Suppressor macrophage treated with lipopolysaccharide for 1 hour (primary cell): ENCODE data around the gene NELFCD.
"Not testable (repeated sequence)": the region's sequence is repeated elsewhere in the genome, so short reads cannot be mapped to it uniquely, and the experiment has no call there.

Source experiments
- DNase-seq, 3 donors: peaks; one replicate each; pipeline ENCODE4 v3.0.0-alpha.2; 2020 to 2022

The NELFCD gene

DNA sequence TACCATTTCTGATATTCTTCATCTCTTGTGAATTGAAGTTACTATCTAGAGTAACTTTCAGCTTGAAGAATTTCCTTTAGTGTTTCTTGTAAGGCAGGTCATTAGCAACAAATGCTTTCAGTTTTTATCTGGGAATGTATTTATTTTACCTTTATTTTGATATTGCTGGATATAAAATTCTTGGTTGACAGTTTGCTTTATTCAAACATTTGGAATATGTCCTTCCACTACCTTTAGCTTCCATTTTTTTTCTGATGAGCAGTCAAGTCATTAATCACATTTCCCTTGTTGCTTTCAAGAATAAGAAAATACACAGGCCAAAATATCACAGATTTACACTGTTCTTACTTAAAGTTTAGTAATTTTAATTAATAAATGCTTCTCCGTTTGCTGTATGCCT, 5.7 kb upstream of the NELFCD start:
- no peak for DNase-seq

DNA sequence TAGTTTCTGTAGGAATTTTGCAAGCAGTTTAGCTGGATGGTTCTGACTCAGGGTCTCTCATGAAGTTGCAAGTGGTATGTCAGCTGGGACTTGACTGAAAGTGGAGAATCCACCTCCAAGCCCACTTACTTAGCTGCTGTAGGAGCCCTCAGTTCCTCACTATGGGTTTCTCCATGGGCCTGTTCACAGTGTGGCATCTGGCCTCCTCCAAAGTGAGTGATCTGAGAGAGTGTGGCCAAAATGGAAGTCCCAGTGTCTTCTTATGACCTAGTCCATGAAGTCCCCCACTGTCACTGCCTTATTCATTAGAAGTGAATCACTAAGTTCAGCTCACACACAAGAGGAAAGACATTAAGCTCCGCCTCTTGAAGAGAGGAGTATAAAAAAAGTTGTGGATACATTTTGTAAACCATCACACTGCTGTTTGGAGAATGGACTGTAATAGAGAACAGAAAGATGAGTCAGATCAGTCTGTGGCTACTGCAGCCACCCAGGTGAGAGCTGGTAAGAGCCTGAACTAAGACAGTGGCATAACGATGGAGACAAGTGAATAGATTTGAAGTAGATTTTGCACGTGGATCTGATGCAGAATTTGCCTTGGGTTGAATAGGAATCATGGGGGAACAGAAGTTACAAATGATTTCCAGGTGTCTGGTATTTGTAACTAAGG, 4.9 kb upstream of the NELFCD start:
- DNase-seq, result peak; percentile 54 to 75 (median 57)

DNA sequence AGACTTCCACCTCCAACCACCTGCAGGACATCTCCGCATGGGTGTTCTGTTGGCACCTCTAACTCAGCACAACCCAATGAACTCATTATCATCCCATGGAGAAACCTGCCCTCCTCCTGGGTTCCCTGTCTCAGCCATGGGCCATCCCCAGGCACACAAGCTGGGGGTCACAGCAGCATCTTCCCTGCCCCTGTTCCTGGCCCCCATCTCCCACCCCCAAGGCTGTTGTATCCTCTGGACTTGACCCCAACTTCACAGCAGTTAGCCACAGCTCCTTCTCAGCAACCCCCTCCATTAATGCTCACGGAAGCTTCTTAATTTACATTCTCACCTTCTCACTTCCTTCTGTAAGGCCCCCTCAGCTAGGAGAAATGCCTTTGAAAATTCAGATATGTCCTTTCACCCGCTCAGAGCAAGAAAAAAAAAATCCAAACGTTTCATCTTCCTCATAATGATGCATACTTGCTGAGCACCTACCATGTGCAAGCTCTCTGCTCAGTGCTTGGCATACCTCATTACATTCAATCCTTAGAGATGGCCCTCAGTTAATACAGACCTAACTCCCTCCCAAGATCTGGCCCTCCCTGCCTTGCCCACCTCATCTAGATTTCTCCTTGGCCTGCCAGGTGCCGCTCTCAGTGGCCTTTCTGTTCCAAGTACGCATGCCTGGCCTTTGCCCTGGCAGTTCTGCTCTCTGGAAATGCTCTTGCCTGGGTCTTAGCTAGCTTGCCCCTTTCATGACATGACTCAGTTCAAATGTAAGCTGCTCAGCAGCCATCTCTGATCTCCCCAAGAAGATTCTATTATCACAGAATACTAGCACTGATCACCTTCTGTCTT, 2.5 kb upstream of the NELFCD start:
- DNase-seq, result no peak

DNA sequence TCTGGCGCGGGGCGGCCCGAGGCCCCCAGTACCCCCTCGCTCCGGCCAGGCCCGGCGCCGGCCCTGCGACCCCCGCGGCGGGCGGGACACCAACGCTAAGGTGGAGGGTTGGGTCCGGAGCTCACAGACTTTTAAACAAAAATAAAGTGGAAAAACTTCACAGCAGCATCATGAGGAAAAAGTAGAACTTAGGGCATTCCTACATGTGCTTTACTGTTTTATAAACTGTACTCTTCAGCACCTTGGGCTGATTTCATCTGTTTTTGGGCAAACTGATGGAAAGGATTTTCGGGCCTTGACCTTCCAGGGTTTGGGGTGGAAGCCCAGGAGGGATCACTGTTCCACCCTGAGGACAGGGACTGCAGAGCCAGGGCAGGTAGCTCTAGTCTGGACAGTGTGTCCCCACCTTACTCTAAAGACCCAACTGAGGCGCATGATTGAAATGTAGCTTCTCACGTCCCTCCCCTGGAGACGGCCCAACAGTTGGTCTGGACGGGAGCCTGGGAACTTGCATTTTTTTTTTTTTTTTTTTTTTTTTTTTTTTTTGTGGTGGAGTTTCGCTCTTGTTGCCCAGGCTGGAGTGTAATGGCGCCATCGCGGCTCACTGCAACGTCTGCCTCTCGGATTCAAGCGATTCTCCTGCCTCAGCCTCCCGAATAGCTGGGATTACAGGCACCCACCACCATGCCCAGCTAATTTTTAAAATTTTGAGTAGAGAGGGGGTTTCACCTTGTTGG, 740 bp downstream of the NELFCD start:
- DNase-seq, result no peak

DNA sequence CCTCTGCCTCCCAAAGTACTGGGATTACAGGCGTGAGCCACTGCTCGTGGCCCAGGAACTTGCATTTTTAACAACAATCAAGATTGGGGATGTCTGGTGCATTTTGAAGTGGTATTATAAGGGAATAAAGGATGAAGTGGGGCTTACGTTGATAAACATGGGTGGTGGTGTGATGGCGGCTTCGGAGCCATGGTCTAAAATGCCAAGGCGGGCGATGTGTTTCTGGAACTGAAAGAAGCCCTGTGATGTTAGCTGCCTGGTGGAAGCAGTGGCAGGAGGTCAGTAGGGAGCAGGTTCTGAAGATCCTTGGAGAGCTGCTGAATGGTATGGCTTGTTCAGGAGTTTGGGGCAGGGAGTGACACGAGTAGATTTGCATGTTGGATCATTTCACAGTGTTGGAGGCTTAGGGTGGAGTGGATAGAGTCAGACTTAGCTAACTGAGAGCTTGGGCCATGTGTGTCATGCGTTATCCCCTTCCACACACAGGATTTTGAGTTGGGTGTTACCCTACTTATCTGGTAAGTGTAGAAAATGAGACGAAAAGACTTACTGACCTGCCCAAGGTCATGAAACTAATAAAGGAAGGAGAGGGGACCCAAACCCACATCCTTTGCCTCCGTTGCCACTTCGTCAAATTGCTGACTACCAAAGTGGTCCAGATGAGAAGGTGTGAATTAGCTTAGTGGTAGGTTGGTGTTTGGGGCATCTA, 1.5 kb downstream of the NELFCD start:
- no peak for DNase-seq

DNA sequence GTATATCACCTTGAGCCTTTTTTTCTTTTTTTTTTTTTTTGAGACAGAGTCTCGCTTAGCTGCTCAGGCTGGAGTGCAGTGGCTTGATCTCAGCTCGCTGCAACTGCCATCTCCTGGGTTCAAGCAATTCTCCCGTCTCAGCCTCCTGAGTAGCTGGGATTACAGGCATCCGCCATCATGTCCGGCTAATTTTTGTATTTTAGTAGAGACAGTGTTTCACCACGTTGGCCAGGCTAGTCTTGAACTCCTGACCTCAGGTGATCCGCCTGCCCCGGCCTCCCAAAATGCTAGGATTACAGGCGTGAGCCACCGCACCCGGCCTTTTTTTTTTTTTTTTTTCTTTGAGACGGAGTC, 2.0 kb downstream of the NELFCD start:
- DNase-seq, result not testable (repeated sequence)

DNA sequence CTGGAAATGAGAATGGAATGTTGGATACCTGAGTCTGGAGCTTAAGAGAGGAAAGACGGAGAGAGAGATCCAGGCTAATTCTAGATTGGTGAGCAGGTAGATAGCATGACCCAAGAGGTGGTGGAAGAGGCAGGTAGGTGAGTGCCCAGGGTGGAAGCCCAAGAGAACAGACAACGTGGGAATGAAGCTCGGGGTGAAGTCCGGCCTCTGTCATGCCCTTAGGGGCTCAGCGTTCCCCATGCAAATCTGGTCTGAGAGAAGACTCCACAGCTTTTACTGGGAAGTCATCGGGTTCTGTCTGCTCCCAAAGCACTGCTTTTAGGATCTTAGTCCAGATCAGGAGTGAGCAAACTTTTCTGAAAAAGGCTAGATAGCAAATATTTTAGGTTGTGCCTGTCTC, 3.6 kb downstream of the NELFCD start:
- no peak for DNase-seq

DNA sequence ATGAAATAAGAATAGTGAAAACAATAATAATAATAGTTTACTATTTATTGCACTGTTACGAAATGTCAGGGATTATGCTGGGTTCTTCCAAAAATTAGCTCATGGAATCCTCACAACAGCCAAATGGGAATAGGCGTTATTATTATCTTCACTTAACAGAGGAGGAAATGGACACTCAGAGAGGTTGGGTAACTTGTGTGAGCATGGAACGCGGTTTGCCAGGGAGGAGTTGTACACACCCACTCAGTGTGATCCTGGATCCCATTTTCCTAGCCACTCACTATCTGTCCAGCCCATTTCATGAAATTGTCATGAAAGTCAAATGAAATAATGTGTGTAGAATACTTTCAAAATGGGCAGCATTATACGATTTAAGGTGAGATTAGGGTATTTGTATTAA, 4.6 kb downstream of the NELFCD start:
- DNase-seq, result no peak

DNA sequence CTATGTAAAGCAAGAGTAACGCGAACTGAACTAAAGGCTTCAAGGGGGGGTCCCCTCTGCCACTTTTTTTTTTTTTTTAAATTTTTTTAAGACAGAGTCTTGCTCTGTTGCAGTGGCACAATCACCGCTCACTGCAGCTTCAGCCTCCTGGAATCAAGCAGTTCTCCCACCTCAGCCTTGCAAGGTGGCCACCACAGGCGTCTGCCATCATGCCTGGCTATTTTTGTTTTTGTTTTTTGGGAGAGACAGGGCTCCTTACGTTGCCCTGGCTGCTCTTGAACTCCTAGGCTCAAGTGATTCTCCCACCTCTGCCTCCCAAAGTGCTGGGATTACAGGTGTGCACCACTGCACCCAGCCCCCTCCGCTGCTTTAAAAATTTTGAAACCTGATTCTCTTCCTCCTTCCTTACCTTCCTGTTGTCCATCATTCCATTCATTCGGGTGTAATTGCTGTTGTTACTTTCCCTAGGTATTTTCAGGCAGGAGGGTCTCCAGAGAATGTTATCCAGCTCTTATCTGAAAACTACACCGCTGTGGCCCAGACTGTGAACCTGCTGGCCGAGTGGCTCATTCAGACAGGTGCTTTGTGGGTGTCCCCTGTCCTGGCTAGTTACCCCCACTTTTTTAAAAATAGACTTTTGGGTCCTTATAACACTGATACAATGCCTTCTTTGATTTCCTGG, 5.4 kb downstream of the NELFCD start:
- DNase-seq, result no peak

DNA sequence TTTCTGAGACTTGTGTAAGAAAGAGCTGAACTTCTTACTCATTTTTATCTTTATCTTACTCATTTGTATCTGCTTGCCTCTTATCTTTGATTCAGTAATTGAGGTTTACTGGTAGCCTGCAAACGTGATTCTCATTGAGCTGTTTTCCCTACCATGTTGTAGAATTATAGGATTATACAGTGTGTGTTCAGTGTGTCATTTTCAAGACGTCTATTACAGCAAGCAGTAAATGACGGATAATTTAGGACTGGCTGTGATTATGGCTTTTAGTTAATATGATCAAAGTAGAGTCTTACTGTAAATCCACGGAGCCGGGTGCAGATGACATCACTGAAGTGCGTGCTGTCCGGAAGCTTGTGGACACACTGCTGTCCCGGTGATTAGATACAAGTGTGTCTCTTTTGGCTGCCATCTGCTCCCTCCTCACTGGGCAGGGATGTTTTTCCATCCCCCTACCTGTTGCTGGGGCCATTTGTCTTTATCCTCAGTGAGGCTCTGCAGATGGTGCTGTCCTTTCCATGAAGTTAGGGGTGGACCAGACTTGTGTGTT, 6.0 kb downstream of the NELFCD start:
- no peak for DNase-seq

DNA sequence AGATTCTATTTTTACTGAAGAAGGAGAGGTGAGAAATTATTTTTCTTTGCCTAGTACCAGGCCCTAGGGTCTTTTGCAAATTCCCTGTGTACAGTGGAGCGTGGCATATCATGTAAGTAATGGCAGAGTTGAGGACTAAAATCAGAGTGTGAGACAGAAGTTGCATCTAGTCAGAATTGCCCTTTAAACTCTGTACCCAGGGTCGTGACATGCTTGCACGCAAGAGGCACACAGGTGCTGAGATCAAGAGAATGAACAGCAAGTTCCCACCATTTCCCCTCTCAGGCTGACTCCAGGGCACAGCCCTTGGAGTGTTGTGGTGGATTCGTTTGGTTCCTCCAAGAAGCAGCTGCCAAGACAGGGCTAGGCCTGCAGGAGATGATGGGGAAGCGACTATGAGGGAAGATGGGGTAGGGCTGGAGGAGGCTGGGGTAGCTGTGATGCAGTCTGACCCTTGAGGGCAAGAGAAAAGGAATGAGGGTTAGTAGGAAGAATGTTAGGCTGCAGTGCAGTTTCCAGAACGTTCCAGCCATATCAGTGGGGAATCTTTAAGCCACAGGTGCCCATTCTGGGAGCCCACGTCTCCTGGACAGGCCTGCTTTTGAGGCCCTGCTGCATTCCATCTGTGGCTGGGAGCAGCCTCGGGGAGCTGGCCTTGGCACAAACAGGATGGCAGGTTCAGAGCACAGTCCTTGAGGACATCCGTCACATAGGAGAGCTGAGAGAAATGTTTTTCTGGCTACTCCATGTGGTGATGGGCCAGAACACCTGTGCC, 6.9 kb downstream of the NELFCD start:
- no peak for DNase-seq

DNA sequence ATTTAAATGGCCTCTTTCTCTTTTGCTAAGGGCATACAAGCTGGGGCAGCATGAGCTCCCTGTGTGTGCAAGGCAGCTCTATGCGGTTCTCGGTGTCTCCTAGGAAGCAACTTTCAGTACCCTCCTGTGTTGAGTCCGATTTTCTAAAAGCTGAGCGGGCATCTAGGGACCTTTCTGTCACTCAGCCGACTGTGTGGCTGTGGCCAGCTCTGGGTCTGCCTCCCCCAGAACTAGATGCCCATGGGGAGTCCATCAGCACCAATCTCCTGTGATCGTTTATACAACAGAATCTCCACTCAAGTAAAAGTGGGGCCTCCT, 7.5 kb downstream of the NELFCD start:
- no peak for DNase-seq

DNA sequence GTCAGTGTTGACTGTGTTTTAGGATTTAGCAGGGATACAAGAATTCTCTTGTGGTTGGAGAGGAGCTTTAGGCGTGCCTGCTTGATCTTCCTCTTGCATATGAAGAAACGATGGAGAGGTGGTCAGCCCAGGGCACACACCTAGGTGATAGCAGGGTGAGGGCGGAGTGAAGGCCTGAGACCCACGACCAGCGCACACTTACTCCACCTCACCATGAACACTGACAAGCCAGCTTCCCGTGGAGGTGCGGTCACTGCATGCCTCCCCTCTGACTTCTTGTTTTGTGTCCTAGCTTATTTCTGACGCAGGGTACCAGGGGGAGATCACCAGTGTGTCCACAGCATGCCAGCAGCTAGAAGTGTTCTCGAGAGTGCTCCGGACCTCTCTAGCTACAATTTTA, 8.1 kb downstream of the NELFCD start:
- DNase-seq, result no peak

DNA sequence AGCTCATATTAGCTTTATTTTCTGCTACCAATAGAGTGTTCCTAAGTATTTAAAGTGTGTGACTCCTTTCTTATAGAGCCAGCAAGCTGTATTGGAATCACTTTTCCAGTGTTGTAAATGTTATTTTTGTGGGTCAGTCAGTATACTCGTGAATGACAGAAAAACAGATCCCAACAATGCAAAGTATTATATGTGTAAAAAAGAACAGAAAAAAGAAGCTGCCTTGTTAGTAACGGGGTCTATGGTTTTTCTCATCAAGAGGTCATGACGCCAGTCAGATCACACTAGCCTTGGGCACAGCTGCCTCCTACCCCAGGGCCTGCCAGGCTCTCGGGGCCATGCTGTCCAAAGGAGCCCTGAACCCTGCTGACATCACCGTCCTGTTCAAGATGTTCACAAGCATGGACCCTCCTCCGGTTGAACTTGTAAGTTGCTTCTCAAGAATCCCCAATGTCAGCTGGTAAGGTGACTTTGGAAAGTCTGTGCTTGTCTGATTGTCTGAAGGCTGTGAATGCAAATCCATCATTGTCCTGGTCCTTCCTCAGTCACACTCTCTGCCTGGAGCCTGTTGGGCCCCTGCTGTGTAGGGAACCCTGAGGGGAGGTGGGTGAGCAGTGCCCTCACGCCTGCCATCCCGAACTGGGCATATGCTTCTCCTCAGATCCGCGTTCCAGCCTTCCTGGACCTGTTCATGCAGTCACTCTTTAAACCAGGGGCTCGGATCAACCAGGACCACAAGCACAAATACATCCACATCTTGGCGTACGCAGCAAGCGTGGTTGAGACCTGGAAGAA, 9.8 kb downstream of the NELFCD start:
- no peak for DNase-seq

DNA sequence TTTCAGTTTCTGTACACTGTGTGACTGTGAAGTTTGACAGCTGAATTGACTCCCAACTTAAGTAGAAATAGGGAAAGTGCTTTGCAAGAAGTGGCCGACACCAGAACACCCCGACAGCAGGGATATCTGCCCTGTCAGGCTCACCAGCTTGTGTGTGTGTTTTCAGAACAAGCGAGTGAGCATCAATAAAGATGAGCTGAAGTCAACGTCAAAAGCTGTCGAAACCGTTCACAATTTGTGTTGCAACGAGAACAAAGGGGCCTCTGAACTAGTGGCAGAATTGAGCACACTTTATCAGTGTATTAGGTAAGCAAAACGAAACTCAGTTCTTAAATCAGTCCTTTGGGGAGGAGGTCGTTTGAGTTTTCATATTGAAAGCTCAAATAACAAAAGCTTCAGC, 10.7 kb downstream of the NELFCD start:
- no peak for DNase-seq

DNA sequence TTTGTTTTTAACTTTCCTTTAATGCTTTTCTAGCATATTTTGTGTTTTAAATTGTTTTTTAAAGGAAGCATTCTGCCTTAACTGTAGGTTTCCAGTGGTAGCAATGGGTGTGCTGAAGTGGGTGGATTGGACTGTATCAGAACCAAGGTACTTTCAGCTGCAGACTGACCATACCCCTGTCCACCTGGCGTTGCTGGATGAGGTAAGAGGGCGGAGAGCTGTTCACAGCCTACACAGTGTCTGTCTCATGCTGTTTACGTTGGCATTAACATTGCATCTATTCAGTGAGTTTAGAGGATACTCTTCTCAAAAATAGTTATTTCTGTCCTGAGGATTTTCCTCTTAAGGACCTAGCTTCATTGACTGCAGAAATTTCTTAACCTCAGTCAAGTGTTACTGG, 11.9 kb downstream of the NELFCD start:
- no peak for DNase-seq

DNA sequence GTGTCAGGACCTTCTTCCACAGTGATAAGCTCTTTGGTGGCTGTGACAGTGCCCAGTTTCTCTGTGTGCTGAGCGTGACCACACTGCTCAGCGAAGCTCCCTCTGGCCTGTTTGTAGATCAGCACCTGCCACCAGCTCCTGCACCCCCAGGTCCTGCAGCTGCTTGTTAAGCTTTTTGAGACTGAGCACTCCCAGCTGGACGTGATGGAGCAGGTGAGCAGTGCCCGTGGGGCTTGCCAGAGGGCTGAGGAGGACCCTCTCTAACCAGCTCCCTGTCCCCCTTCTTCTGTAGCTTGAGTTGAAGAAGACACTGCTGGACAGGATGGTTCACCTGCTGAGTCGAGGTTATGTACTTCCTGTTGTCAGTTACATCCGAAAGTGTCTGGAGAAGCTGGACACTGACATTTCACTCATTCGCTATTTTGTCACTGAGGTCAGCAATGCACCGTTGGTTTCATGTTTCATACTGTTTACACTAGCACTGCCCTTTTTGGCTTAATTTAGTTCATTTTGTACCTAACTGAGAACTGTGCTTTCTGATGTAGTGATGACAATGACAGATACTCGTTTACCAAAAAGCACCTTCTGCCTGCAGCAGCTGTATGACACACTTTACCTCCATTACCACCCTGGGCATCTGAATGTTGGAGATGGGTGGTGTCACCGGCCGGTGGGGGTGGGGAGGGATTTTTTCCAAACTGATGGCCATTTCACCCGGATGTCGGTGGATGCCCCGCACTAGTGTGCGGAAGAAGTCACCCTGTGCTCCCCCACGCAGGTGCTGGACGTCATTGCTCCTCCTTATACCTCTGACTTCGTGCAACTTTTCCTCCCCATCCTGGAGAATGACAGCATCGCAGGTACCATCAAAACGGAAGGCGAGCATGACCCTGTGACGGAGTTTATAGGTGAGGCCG, 12.5 kb downstream of the NELFCD start:
- DNase-seq, result no peak

DNA sequence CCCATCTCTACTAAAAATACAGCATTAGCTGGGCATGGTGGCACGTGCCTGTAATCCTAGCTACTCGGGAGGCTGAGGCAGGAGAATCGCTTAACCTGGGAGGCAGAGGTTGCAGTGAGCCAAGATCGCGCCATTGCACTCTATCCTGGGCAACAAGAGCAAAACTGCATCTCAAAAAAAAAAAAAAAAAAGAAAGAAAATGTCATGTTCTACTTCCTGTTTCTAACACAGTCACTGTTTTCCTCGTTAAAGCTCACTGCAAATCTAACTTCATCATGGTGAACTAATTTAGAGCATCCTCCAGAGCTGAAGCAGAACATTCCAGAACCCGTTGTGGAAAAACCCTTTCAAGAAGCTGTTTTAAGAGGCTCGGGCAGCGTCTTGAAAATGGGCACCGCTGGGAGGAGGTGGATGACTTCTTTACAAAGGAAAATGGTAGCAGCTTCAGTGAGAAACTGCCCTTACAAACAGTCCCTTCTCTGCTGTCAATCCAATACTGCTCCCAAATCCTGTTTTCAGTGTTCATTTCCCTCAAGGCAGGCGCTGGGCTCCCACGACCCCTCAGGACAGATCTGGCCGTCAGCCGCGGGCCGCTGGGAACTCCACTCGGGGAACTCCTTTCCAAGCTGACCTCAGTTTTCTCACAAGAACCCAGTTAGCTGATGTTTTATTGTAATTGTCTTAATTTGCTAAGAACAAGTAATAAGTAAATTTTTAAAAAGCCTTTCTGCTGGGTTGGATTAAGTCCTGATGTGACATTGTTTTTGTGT, 13.5 kb downstream of the NELFCD start:
- DNase-seq, result no peak
